A673 (cell line): ENCODE results near the gene NCKAP1.

Experiments used
- EZH2 ChIP-seq: fragments of 200-600 bp; sonication (generic); IDR thresholded peaks from 2 replicates; pipeline ENCODE4 v1.6.1; 2017; ENCODE audit warnings: borderline replicate concordance, low read depth, mild to moderate bottlenecking, mixed read lengths, antibody characterized with exemption, low read length; ENCODE audit not compliant: poor library complexity, severe bottlenecking
- TF ChIP-seq, protein P1 (sequence below): fragments of 300-800, 200-600 bp; sonication (generic); conservative IDR thresholded peaks from 2 replicates; pipeline ENCODE4 v1.5.1; 2017; ENCODE audit warnings: low read depth, mild to moderate bottlenecking, antibody characterized with exemption, low read length, moderate library complexity, mixed read lengths

DNA sequence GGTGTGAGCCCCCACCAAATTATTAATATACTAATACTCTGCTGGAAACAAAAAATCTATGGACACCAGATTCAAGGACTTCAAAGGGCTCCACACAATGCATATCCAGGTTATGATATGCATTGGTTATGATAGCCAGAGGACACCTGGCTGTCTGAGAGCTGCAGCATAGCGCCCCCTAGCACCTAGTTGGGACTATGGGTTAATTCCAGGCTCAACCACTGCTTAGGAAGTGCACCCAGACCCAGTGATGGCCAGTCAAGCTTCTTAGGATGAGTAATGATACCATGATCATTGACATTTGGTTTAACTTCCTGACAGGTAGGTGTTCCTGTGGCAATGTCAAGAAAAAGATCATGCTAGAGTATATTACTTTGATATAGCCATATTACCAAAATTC, 168.0 kb downstream of the NCKAP1 start:
- TF ChIP-seq, protein P1, sequence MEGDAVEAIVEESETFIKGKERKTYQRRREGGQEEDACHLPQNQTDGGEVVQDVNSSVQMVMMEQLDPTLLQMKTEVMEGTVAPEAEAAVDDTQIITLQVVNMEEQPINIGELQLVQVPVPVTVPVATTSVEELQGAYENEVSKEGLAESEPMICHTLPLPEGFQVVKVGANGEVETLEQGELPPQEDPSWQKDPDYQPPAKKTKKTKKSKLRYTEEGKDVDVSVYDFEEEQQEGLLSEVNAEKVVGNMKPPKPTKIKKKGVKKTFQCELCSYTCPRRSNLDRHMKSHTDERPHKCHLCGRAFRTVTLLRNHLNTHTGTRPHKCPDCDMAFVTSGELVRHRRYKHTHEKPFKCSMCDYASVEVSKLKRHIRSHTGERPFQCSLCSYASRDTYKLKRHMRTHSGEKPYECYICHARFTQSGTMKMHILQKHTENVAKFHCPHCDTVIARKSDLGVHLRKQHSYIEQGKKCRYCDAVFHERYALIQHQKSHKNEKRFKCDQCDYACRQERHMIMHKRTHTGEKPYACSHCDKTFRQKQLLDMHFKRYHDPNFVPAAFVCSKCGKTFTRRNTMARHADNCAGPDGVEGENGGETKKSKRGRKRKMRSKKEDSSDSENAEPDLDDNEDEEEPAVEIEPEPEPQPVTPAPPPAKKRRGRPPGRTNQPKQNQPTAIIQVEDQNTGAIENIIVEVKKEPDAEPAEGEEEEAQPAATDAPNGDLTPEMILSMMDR, result peak; percentile 78
- TF ChIP-seq EZH2, result no peak
